ENCODE results near the gene TP53TG3C.
"Not testable (repeated sequence)": the region's sequence is repeated elsewhere in the genome, so short reads cannot be mapped to it uniquely, and the experiment has no call there.

The TP53TG3C gene

DNA sequence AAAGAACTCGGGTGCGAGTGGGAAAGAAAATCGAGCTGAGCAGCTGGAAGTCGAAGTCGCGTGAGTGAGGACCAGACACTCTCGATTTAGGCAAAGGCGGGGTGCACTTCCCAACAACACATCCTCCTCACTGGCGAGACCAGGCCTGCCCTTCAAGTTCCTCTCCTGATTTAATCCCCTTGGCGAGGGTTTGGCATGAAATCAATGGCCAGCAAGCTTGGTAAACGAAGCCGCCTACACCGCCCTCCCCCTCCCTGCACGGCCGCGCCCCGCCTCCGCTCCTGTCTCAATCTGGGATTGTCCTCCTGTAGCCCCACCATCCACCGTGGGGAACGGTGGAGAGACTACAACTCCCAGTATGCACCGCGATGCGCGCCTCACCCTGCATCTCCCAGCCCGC lies at the start of gene TP53TG3C:
TP53TG3C (plus strand) TSS at position 301 of the 400 bp plus-strand sequence; CDS start at position 369, 68 bp downstream.
- not testable (repeated sequence) for H3K4me3 ChIP-seq (ENCODE audit: control insufficient read depth, low read depth, low read length); DNase-seq (ENCODE audit: low read depth)

All from fibroblast of mammary gland (primary cell).